ENCODE results near the gene ALS2CL.

Gene ALS2CL

DNA sequence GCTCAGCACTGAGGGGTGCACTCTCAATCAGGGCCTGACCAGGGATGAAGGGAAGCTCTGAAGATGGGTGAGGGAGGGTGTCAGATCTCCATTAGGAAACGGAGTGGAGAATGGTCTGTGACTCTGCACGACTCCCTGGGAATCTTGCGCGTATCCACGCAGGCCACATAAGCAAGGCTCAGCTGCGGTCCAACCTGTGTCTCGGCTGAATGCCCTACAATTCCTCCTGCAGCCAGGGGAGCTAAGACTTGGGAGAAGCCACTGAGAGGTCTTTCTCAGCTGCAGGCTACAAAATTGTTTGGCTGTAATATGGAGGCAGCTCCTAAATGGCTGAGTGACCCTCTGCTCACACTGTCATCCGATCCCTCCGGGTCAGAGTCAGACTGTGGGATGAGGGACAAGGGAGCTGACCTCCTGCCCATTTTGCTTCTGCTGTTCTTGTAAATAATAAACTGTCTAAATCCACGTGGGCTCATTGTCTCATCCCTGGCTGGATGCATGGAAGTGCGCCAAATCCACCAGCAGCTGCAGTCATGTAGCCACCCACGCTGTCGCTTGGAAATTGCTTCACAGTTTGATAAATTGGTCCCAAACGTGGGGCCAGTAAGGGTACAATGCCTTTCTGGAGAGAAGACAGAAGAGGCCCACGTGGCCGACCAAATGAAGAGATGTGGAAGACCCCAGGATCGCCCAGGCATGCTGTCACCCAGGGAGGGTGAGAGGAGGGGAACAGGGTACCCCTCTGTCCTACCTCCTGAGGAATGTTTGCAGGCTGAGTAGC lies 30.5 kb downstream of the ALS2CL start:
- no peak for DNase-seq

- no peak for DNase-seq
These were observed 31.4 kb downstream of the ALS2CL start for GRCh38 chr3:46661776-46662766.

- DNase-seq: no peak
These were observed 32.6 kb downstream of the ALS2CL start for GRCh38 chr3:46660543-46661523.

- DNase-seq: no peak
These were observed 33.5 kb downstream of the ALS2CL start for GRCh38 chr3:46660003-46660402.

DNA sequence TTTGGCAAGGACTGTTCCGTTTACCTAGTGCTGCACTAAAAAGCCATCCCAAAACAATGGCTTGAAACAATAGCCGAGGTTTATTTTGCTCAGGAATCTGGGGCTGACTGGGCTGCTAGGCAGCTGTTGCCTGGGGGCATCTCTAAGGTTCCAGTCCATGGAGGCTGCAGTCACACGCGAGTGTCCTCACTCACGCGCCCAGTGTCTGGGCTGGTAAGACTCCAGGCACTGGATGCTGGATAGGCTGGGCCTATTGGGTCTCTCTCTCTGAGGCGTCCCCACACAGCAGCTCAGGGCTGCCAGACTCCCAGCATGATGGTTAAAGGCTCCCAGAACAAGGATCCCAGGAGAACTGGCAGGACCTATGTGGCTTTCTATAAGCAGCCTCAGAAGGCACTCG lies 34.2 kb downstream of the ALS2CL start:
- DNase-seq: no peak

DNA sequence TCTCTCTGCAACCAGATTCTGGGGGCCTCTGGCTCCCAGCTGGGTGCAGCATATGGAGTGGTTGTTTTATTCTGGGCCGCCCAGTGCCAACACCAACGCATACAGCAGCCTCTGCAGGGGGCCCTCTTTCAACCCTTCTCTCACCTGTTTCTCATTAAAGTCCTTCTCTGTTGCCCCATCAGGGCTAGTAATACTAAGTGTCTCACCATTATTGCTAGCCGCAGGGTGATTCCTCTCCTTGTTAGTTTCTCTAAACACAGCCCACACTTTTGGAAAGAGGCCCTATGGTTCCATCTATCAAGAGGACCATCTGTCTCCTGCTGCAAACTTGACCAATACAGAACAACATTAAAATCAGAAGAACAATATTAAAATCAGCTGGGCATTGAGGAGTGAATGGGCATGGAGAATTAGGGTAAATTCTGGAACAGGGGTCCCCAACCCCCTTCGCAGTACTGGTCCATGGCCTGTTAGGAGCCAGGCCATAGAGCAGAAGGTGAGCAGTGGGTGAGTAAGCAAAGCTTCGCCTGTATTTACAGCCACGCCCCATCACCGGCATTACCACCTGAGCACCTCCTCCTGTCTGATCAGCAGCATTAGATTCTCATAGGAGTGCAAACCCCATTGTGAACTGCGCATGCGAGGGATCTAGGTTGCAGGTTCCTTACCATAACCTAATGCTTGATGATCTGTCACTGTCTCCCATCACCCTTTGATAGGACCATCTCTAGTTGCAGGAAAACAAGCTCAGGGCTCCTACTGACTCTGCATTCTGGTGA lies 36.5 kb downstream of the ALS2CL start:
- no peak for DNase-seq

- no peak for DNase-seq
These were observed 38.2 kb downstream of the ALS2CL start for GRCh38 chr3:46655271-46655670.

DNA sequence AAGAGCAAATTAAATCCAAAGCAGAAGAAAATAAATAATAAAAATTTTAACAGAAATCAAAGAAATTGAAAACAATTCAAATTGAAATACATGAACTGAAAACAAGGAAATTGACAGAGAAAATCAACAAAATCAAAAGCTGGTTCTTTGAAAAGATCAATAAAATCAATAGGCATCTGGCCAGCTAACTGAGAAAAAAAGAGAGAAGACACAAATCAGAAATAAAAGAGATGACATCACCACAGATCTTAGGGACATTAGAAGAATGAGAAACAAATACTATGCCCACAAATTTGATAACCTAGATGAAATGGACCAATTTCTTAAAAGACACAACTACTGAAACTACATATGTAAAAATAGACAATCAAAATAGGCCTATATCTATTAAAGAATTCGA lies 42.4 kb downstream of the ALS2CL start:
- DNase-seq: no peak

DNA sequence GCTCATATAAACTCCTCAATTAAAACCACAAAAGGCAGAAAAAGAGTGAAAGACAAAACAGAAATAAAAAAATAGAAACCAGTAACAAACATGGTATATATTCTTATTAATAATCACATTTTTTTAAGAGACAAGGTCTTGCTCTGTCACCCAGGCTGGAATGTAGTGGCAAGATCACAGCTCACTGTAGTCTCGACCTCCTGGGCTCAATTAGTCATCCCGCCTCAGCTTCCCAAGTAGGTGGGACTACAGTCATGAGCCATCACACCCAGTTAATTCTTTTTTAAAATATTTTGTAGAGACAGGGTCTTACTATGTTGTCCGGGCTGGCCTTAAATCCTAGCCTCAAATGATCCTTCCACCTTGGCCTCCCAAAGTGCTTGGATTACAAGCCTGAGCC lies 44.0 kb downstream of the ALS2CL start:
- no peak for DNase-seq

GRCh38 chr3:46648096-46648495 lies 45.4 kb downstream of the ALS2CL start:
- DNase-seq: no peak

- no peak for DNase-seq
These were observed 46.8 kb downstream of the ALS2CL start for GRCh38 chr3:46646700-46647099.

DNA sequence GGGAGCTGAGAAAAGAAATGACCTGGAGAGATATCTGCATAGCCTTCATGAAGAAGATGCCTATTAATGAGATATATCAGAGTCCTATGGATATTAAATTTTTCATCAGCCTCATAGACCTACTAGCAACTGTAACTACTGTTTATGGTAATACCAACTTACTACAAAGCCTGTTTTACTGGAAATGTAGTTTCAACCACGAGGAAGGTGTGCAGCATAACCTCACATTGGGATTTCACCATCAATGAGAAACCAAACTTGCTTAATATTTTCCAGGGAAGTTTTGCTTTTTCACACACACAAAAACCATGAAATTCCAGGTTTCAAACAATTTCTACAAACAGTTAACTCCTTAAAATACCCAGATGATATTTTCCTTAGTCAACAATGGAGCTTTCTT lies 49.8 kb downstream of the ALS2CL start:
- peak in 1 of 2 donors; percentile 7 for DNase-seq

DNA sequence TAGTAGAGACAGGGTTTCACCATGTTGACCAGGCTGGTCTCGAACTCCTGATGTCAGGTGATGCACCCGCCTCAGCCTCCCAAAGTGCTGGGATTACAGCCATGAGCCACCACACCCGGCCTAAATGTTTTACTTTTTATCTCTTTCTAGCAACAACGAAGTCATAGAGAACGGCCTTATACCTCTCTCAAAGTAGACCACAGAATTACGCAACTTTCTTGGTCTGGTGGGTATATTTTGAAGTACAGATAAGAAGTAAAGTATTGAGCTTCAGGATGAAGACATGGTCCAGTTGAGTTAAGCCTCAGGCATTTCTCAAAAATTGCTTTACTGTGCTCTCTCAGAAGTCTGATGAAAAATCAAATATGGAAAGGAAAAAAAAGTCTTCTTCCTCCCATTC lies 50.5 kb downstream of the ALS2CL start:
- no peak for DNase-seq

- no peak for DNase-seq
These were observed 52.6 kb downstream of the ALS2CL start for GRCh38 chr3:46640927-46641326.

DNA sequence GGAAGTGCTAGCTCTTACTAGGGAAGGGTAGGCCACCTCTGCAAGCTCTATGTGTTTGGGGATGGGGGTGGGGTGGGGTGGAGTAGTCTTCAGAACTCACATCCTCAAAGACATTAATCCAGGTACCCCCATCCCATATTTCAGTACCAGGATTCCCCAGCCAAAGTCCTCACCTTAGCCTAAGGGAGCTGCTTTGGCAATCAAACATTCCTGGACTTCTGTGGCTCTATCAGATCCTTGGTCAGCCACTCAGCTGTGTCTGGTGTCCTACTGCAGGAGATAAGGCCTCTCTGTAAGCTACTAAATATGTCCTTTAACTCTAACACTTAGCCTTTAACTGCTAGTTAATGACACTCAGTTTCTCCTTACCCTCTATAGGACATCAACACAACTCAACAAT lies 54.3 kb downstream of the ALS2CL start:
- DNase-seq: no peak

GRCh38 chr3:46634856-46635255 lies 58.6 kb downstream of the ALS2CL start:
- no peak for DNase-seq

DNA sequence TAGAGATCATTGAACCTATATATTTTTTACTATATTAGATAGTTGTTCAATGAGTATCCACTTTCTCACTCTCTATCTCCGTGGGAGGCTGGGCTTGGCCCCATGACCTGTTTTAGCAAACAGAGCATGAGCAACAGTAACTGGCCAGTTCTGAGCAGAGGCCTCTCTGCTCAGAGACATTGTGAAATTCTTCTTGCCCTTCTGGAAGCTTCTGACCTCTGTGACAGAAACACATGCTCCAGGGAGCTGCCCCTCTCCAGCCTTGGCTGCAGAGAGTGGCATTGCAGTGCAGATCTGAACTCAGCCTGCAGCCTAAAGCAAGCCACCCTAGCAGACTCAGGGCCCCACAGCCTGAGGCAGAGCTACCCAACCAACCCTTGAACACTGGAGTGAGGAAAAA lies 60.7 kb downstream of the ALS2CL start:
- DNase-seq: peak; percentile 18 to 60

DNA sequence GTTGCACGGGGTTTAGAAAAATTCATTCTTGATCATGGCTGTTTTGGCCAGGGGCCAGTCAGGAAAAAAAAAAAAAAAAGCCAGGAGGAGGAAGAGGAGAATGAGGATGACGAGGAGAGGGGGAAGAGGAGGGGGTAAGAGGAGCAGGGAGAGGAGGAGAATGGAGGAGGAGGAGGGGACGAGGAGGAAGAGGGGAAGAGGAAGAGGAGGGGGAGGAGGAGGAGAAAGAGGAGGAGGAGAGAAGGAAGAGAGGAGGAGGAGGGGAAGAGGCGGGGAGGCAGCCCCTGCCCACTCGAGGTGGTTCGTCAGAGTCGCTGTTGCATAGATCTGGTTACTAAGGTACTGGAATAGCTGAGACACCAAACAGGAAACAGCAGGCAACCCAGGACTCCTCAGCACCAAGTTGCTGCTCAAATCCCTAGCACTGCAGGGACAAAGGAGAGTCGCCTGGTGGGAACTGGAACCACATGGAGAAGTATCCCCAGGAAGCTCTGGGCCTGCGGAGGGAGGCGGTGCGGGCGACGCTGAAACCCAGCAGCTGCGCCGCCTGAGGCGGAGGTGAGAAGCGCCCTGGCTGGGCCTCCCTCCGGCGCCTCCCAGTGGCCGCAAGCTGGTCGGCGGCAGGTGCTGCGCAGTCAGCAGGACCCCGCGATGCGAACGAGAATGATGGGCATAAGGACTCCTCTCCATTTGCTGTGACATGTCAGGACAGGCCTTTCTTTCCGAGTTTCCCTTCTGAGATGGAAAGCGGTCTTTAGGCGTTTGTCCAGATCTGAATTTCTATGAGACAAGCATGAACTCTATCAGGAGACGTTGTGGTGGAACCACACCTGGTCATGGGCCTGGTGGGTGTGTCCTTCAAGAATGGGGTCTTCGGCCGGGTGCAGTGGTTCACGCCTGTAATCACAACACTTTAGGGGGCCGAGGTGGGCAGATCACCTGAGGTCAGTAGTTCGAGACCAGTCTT lies 63.6 kb downstream of the ALS2CL start:
- peak; percentile 62 to 70 for DNase-seq

GRCh38 chr3:46628901-46629369 lies 64.5 kb downstream of the ALS2CL start:
- DNase-seq: no peak

GRCh38 chr3:46627078-46627477 lies 66.4 kb downstream of the ALS2CL start:
- no peak for DNase-seq

Data from inflammatory macrophage treated with lipopolysaccharide for 1 hour (primary cell).